H9 (cell line): ENCODE data around the gene TRPM1. TPM values are rescaled to one million over a fixed set of nuclear protein-coding genes. Genes with fewer than 3 reads are reported as not detected.

Experiments
- DNase-seq: peaks from one replicate; pipeline ENCODE4 v3.0.0-alpha.2; 2017
- H2AFZ ChIP-seq: one replicate; pipeline ENCODE4 v1.6.1; 2013; ENCODE audit warnings: mild to moderate bottlenecking, low read length, control low read depth, moderate library complexity
- H2AK5ac ChIP-seq: 2 replicates; pipeline ENCODE4 v1.6.1; 2013; ENCODE audit warnings: low read length, control low read depth, mixed read lengths; ENCODE audit not compliant: insufficient read length
- H2BK120ac ChIP-seq: one replicate; pipeline ENCODE4 v1.6.1; 2013; ENCODE audit warnings: low read depth, mild to moderate bottlenecking, low read length, control low read depth, inconsistent platforms; ENCODE audit not compliant: poor library complexity, severe bottlenecking
- H2BK12ac ChIP-seq: 2 replicates; pipeline ENCODE4 v1.6.1; 2013; ENCODE audit warnings: low read length, control low read depth, mixed read lengths, low read depth; ENCODE audit not compliant: insufficient read length
- H2BK15ac ChIP-seq: 2 replicates; pipeline ENCODE4 v1.6.1; 2013; ENCODE audit warnings: low read depth, low read length, control low read depth
- H2BK20ac ChIP-seq: one replicate; pipeline ENCODE4 v1.6.1; 2013; ENCODE audit warnings: low read depth, mild to moderate bottlenecking, low read length, control low read depth, inconsistent platforms; ENCODE audit not compliant: poor library complexity, severe bottlenecking
- H2BK5ac ChIP-seq: 2 replicates; pipeline ENCODE4 v1.6.1; 2013; ENCODE audit warnings: low read length, control low read depth, mixed read lengths; ENCODE audit not compliant: insufficient read length
- H3K14ac ChIP-seq: 2 replicates; pipeline ENCODE4 v1.6.1; 2013; ENCODE audit warnings: low read length, control low read depth; ENCODE audit not compliant: insufficient read depth
- H3K18ac ChIP-seq: 2 replicates; pipeline ENCODE4 v1.6.1; 2013; ENCODE audit warnings: low read depth, mild to moderate bottlenecking, mixed read lengths, low read length, control low read depth; ENCODE audit not compliant: insufficient read length
- H3K23ac ChIP-seq: 2 replicates; pipeline ENCODE4 v1.6.1; 2013; ENCODE audit warnings: low read length, control low read depth, mixed read lengths, low read depth; ENCODE audit not compliant: insufficient read length
- H3K23me2 ChIP-seq: 2 replicates; pipeline ENCODE4 v1.6.1; 2013; ENCODE audit warnings: low read depth, mild to moderate bottlenecking, mixed read lengths, low read length, control low read depth; ENCODE audit not compliant: insufficient read length, poor library complexity, severe bottlenecking
- H3K27ac ChIP-seq: 2 replicates; pipeline ENCODE4 v1.5.1; 2013; ENCODE audit warnings: low read length, control low read depth, mixed read lengths, low read depth; ENCODE audit not compliant: insufficient read length
- H3K27me3 ChIP-seq: 2 replicates; pipeline ENCODE4 v1.6.1; 2013; ENCODE audit warnings: low read length, control low read depth, inconsistent platforms; ENCODE audit not compliant: insufficient read depth
- H3K4ac ChIP-seq: 2 replicates; pipeline ENCODE4 v1.6.1; 2013; ENCODE audit warnings: low read depth, mild to moderate bottlenecking, control low read depth, inconsistent platforms, low read length, moderate library complexity
- H3K4me1 ChIP-seq: 2 replicates; pipeline ENCODE4 v1.6.1; 2013; ENCODE audit warnings: low read length, control low read depth, inconsistent platforms; ENCODE audit not compliant: insufficient read depth
- H3K4me2 ChIP-seq: 2 replicates; pipeline ENCODE4 v1.6.1; 2013; ENCODE audit warnings: low read length, control low read depth, mixed read lengths; ENCODE audit not compliant: insufficient read length, insufficient read depth
- H3K56ac ChIP-seq: 2 replicates; pipeline ENCODE4 v1.6.1; 2013; ENCODE audit warnings: low read depth, mild to moderate bottlenecking, mixed read lengths, low read length, control low read depth; ENCODE audit not compliant: insufficient read length
- H3K79me1 ChIP-seq: 2 replicates; pipeline ENCODE4 v1.6.1; 2013; ENCODE audit warnings: low read depth, mild to moderate bottlenecking, moderate library complexity, low read length, control low read depth, inconsistent platforms; ENCODE audit not compliant: insufficient read depth, poor library complexity, severe bottlenecking
- H3K79me2 ChIP-seq: 2 replicates; pipeline ENCODE4 v1.6.1; 2013; ENCODE audit warnings: low read length, control low read depth, inconsistent platforms; ENCODE audit not compliant: insufficient read depth
- H3K9ac ChIP-seq: 2 replicates; pipeline ENCODE4 v1.6.1; 2013; ENCODE audit warnings: low read length, control low read depth, mixed read lengths; ENCODE audit not compliant: insufficient read length; ENCODE audit errors: extremely low read depth
- H3K9me3 ChIP-seq: one replicate; pipeline ENCODE4 v1.6.1; 2013; ENCODE audit warnings: low read depth, low read length, inconsistent platforms; ENCODE audit not compliant: control insufficient read depth
- H3T11ph ChIP-seq: one replicate; pipeline ENCODE4 v1.6.1; 2013; ENCODE audit warnings: mild to moderate bottlenecking, low read length, control low read depth, inconsistent platforms
- H4K20me1 ChIP-seq: one replicate; pipeline ENCODE4 v1.6.1; 2013; ENCODE audit not compliant: control insufficient read depth, insufficient read length, insufficient read depth
- H4K5ac ChIP-seq: 2 replicates; pipeline ENCODE4 v1.6.1; 2013; ENCODE audit warnings: low read depth, mild to moderate bottlenecking, mixed read lengths, low read length, control low read depth; ENCODE audit not compliant: insufficient read length
- H4K8ac ChIP-seq: replicated peaks from 2 replicates; pipeline ENCODE4 v1.6.1; 2013; ENCODE audit warnings: low read length, control low read depth, mixed read lengths, low read depth; ENCODE audit not compliant: insufficient read length
- H4K91ac ChIP-seq: 2 replicates; pipeline ENCODE4 v1.6.1; 2013; ENCODE audit warnings: low read depth, mild to moderate bottlenecking, moderate library complexity, mixed read lengths, low read length, control low read depth; ENCODE audit not compliant: insufficient read length
- H3K27ac Mint-ChIP-seq, 3 experiments: 2 replicates in 2 of 3; 3 replicates in 1 of 3; pipeline ENCODE4 v1.8.0; 2020 to 2021; ENCODE audit warnings: mixed read lengths in 3 of 3, mild to moderate bottlenecking in 1 of 3, moderate library complexity in 1 of 3
- H3K27me3 Mint-ChIP-seq: 2 replicates; pipeline ENCODE4 v1.8.0; 2021; ENCODE audit warnings: low read depth, mild to moderate bottlenecking, moderate library complexity, mixed read lengths
- H3K36me3 Mint-ChIP-seq, 3 experiments: 2 replicates in 2 of 3; 3 replicates in 1 of 3; pipeline ENCODE4 v1.8.0; 2020 to 2021; ENCODE audit warnings: low read depth in 3 of 3, mixed read lengths in 3 of 3; ENCODE audit not compliant: insufficient read depth in 1 of 3
- H3K4me1 Mint-ChIP-seq, 2 experiments: 2 replicates each; pipeline ENCODE4 v1.8.0; 2020; ENCODE audit warnings: mixed read lengths in 2 of 2
- H3K4me3 Mint-ChIP-seq, 2 experiments: 2 replicates in 1 of 2; 3 replicates in 1 of 2; pipeline ENCODE4 v1.8.0; 2020 to 2021; ENCODE audit warnings: mild to moderate bottlenecking in 2 of 2, mixed read lengths in 2 of 2, moderate library complexity in 1 of 2
- H3K9me3 Mint-ChIP-seq, 2 experiments: 2 replicates in 1 of 2; 3 replicates in 1 of 2; pipeline ENCODE4 v1.8.0; 2020; ENCODE audit warnings: mild to moderate bottlenecking in 2 of 2, mixed read lengths in 2 of 2, moderate library complexity in 1 of 2
- CTCF ChIP-seq: fragments of 200-600 bp; sonication (generic); conservative IDR thresholded peaks from 3 replicates; pipeline ENCODE4 v1.8.0; 2021; ENCODE audit warnings: antibody characterized with exemption, mild to moderate bottlenecking
- total RNA-seq: library from RNA; stranded (reverse); gene quantifications from 2 replicates; pipeline ENCODE4 v1.2.1, GENCODE V29; 2021

The TRPM1 gene
- total RNA-seq, 1 experiment from 2014 or later, result not detected

- H4K91ac ChIP-seq, result no peak overlapping the region
- Mint-ChIP-seq H3K4me3 (no peak overlapping the region), H3K27me3 (no peaks in the 10 kb centered on the region), H3K9me3 (no peaks in the 10 kb centered on the region), H3K27ac (peak overlapping the region in 2 of 3 experiments; percentile 2 to 16; a peak in 1 of 7 replicates), H3K4me1 (peaks cover 0 to 8% of the 10 kb centered on the region in 2 experiments; a peak in 1 of 4 replicates), H3K36me3 (peaks cover 6 to 45% (median 20%) of the 10 kb centered on the region in 3 experiments; a peak in 6 of 7 replicates)
- no peak overlapping the region for H2BK12ac ChIP-seq
- no peaks in the 10 kb centered on the region for H3K27me3 ChIP-seq
- no peak overlapping the region for H3K56ac ChIP-seq
- no peak overlapping the region for H3K4ac ChIP-seq
- no peak overlapping the region for H2BK5ac ChIP-seq
- no peak overlapping the region for H2AFZ ChIP-seq
- H3K4me2 ChIP-seq, result no peak overlapping the region
- H2AK5ac ChIP-seq, result no peak overlapping the region
- no peak for DNase-seq
- H3K27ac ChIP-seq, result no peak overlapping the region
- H3K14ac ChIP-seq, result no peak overlapping the region
- no peak overlapping the region for H3K23ac ChIP-seq
- no peaks in the 10 kb centered on the region for H3K23me2 ChIP-seq
- TF ChIP-seq CTCF, result no peak
- no peak overlapping the region for H2BK120ac ChIP-seq
- H4K5ac ChIP-seq, result no peak overlapping the region
- no peaks in the 10 kb centered on the region for H3K4me1 ChIP-seq
- no peak overlapping the region for H4K8ac ChIP-seq
- H2BK20ac ChIP-seq, result no peak overlapping the region
- no peak overlapping the region for H3K18ac ChIP-seq
- no peaks in the 10 kb centered on the region for H3K79me2 ChIP-seq
- no peaks in the 10 kb centered on the region for H4K20me1 ChIP-seq
- H2BK15ac ChIP-seq, result no peak overlapping the region
- H3K9ac ChIP-seq, result peak overlapping the region; percentile 35
- H3T11ph ChIP-seq, result no peak overlapping the region
- H3K9me3 ChIP-seq, result no peaks in the 10 kb centered on the region
- H3K79me1 ChIP-seq, result no peaks in the 10 kb centered on the region
Observed at GRCh38 chr15:30962079-30962478, 139.4 kb downstream of the TRPM1 start.
